ENCODE results near the gene XXYLT1. TPM values are rescaled to one million over a fixed set of nuclear protein-coding genes. Genes with fewer than 3 reads are reported as not detected.

Gene XXYLT1
- total and polyA plus RNA-seq, 2 of the 4 experiments (the other 2 are of a cell fraction): 14.7 to 18.1 TPM

GRCh38 chr3:195170496-195170895 is 100.5 kb downstream of the XXYLT1 start:
- TF ChIP-seq MXI1 (IDR thresholded peaks at IDR 0.05; ENCODE audit: borderline replicate concordance, low read depth, low read length) (no peak), FOS (IDR thresholded peaks at IDR 0.05; ENCODE audit: low read depth, low read length) (no peak), POLR2A (IDR thresholded peaks at IDR 0.05; ENCODE audit: low read depth, low read length) (no peak)
- Histone ChIP-seq H3K36me3 (ENCODE audit: control insufficient read depth, insufficient read depth, low read length) (peaks cover 4% of the 10 kb centered on the region; the same call in 1 of the 2 replicates), H2BK120ac (ENCODE audit: low read depth, low read length) (no peak overlapping the region), H4K5ac (ENCODE audit: low read depth, low read length) (no peak overlapping the region), H4K91ac (ENCODE audit: insufficient read depth, low read depth, low read length) (no peak overlapping the region), H3K23ac (ENCODE audit: low read depth, low read length) (no peak overlapping the region), H2BK15ac (ENCODE audit: low read depth, low read length) (no peak overlapping the region), H3K56ac (ENCODE audit: extremely low read depth, insufficient read depth, low read length) (no peak overlapping the region), H3K14ac (replicated peaks; ENCODE audit: low read depth, low read length) (no peak overlapping the region), H4K8ac (ENCODE audit: low read depth in 2 of 2, low read length in 2 of 2) (no peak overlapping the region), H3K4me3 (ENCODE audit: insufficient read depth, low read depth, low read length) (no peak overlapping the region), H3K79me1 (ENCODE audit: low read depth in 1 of 2, low read length in 2 of 2) (peaks cover 9 to 12% of the 10 kb centered on the region in 2 experiments; a peak in 3 of 4 replicates), H3K9me1 (ENCODE audit: insufficient read depth, low read length) (no peaks in the 10 kb centered on the region; the same call in 1 of the 2 replicates), H3K18ac (ENCODE audit: low read depth, low read length) (no peak overlapping the region), H3K4me2 (ENCODE audit: low read depth, low read length) (no peak overlapping the region), H2BK5ac (ENCODE audit: low read depth, low read length, poor library complexity, severe bottlenecking) (no peak overlapping the region), H4K20me1 (ENCODE audit: insufficient read depth, low read length) (no peaks in the 10 kb centered on the region), H2AK9ac (replicated peaks; ENCODE audit: low read depth, low read length, poor library complexity) (no peak overlapping the region), H3K9me3 (ENCODE audit: control insufficient read depth, insufficient read depth, low read length) (no peaks in the 10 kb centered on the region), H3K27ac (ENCODE audit: insufficient read depth, low read length) (no peak overlapping the region), H3K9ac (ENCODE audit: low read depth, low read length) (no peak overlapping the region), H2AFZ (replicated peaks; ENCODE audit: low read length, poor library complexity) (no peak overlapping the region), H3K4ac (ENCODE audit: low read depth, low read length) (no peak overlapping the region), H2AK5ac (ENCODE audit: low read depth, low read length) (no peak overlapping the region), H3K4me1 (ENCODE audit: control insufficient read depth, insufficient read depth, low read length) (peaks cover 2% of the 10 kb centered on the region), H2BK20ac (ENCODE audit: low read depth, low read length) (no peak overlapping the region), H3K27me3 (ENCODE audit: control insufficient read depth, insufficient read depth, low read length) (no peaks in the 10 kb centered on the region)
- intact Hi-C loops (cut with micrococcal nuclease): no loop called here
- ChIA-PET POLR2A (ENCODE audit: unreplicated experiment) (no interaction called here), CTCF (interaction anchor here (0.6 kb wide), 2 partner anchors 10 to 350 kb away, joined by 3 to 5 read pairs; no protein-coding TSS in a partner anchor)
- in situ Hi-C loops (cut with MboI; ENCODE audit: low sequenced_read_pairs): no loop called here
- WGBS, 2 experiments (ENCODE audit: extremely low coverage in 2 of 2, insufficient read length in 1 of 2): 92% methylated on average over 2 of the region's 5 CpGs; no CpG with 5 or more reads in 1 of the 2 experiments
- DNase-seq (no peak), ATAC-seq (ENCODE audit: low read depth) (no peak)
- no TSS peak for BruUV-seq (replicated peaks)
- dilution Hi-C loops (cut with HindIII; ENCODE audit: low sequenced_read_pairs, unreplicated experiment): no loop called here

Data from IMR-90 (cell line).